ENCODE measurements around the gene PPARD. TPM values are rescaled to one million over a fixed set of nuclear protein-coding genes. Genes with fewer than 3 reads are reported as not detected.

Gene PPARD
- total RNA-seq, 2 donors from 2014 or later = 11.0 to 14.8 TPM

DNA sequence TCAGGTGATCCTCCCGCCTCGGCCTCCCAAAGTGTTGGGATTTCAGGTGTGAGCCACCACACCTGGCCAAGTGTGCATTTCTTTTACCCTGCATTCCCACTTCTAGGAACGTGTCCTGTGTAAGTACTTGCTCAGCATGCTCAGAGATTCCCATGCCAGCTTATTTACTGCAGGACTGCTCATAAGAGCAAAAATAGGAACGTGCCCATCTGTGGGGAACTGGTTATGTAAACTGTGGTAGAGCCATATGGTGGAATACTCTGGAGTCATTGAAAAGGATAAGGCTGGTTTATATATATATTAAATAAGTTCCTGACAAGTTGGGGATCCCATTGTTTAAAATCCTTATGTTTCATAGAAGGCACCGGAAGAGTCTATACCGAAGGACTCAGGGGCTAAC, 71.6 kb downstream of the PPARD start:
- no peak for DNase-seq (ENCODE audit: low spot score)
- Histone ChIP-seq H3K27ac (no peak overlapping the region), H3K4me1 (peaks cover 0 to 13% of the 10 kb centered on the region in 2 donors), H3K9me3 (no peaks in the 10 kb centered on the region), H3K36me3 (peaks cover 28% of the 10 kb centered on the region), H3K4me3 (no peak overlapping the region), H3K27me3 (no peaks in the 10 kb centered on the region)
- TF ChIP-seq, protein P1, sequence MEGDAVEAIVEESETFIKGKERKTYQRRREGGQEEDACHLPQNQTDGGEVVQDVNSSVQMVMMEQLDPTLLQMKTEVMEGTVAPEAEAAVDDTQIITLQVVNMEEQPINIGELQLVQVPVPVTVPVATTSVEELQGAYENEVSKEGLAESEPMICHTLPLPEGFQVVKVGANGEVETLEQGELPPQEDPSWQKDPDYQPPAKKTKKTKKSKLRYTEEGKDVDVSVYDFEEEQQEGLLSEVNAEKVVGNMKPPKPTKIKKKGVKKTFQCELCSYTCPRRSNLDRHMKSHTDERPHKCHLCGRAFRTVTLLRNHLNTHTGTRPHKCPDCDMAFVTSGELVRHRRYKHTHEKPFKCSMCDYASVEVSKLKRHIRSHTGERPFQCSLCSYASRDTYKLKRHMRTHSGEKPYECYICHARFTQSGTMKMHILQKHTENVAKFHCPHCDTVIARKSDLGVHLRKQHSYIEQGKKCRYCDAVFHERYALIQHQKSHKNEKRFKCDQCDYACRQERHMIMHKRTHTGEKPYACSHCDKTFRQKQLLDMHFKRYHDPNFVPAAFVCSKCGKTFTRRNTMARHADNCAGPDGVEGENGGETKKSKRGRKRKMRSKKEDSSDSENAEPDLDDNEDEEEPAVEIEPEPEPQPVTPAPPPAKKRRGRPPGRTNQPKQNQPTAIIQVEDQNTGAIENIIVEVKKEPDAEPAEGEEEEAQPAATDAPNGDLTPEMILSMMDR (IDR thresholded peaks at IDR 0.05) = no peak

- DNase-seq (ENCODE audit: low spot score) = peak; percentile 72
- TF ChIP-seq, protein P1 (IDR thresholded peaks at IDR 0.05) = peak; percentile 28 to 73
- H3K27ac ChIP-seq = no peak overlapping the region
Observed at GRCh38 chr6:35415065-35415891, 72.9 kb downstream of the PPARD start.

GRCh38 chr6:35417979-35418661, 75.8 kb downstream of the PPARD start:
- no peak overlapping the region for H3K4me3 ChIP-seq
- H3K27me3 ChIP-seq = no peaks in the 10 kb centered on the region
- peaks cover 11% of the 10 kb centered on the region for H3K36me3 ChIP-seq
- no peak for DNase-seq (ENCODE audit: low spot score)
- H3K4me1 ChIP-seq = peaks cover 0 to 13% of the 10 kb centered on the region in 2 donors
- no peak overlapping the region for H3K27ac ChIP-seq
- H3K9me3 ChIP-seq = no peaks in the 10 kb centered on the region
- TF ChIP-seq, protein P1 (IDR thresholded peaks at IDR 0.05) = no peak

More at GRCh38 chr6:35415065-35415891, 72.9 kb downstream of the PPARD start:
- Histone ChIP-seq H3K36me3 (peaks cover 28% of the 10 kb centered on the region), H3K4me3 (no peak overlapping the region), H3K9me3 (no peaks in the 10 kb centered on the region), H3K4me1 (peaks cover 0 to 13% of the 10 kb centered on the region in 2 donors), H3K27me3 (no peaks in the 10 kb centered on the region)

DNA sequence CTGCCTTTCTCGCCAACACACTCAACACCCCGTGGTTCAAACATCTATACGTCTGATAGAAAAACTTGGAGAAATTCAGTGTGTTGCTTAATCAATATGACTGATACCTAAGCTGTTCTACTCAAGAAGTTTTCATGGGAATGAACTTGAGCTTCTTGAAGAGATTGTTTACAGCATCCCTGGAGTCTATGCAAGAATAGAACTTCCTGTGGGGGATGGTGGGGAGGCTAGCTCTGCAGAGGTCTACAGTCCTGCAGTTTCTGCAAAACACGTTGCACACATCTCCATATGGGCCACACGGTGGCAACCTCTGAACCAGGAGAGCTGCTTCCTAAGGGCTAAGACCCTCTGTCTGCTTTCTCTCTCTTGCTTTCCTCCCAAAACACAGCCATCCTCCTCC, 77.1 kb downstream of the PPARD start:
- H3K27ac ChIP-seq = no peak overlapping the region
- H3K27me3 ChIP-seq = no peaks in the 10 kb centered on the region
- no peak for DNase-seq (ENCODE audit: low spot score)
- H3K36me3 ChIP-seq = peaks cover 18% of the 10 kb centered on the region
- no peaks in the 10 kb centered on the region for H3K9me3 ChIP-seq
- TF ChIP-seq, protein P1 (IDR thresholded peaks at IDR 0.05) = no peak
- no peak overlapping the region for H3K4me3 ChIP-seq
- H3K4me1 ChIP-seq = peaks cover 0 to 13% of the 10 kb centered on the region in 2 donors

DNA sequence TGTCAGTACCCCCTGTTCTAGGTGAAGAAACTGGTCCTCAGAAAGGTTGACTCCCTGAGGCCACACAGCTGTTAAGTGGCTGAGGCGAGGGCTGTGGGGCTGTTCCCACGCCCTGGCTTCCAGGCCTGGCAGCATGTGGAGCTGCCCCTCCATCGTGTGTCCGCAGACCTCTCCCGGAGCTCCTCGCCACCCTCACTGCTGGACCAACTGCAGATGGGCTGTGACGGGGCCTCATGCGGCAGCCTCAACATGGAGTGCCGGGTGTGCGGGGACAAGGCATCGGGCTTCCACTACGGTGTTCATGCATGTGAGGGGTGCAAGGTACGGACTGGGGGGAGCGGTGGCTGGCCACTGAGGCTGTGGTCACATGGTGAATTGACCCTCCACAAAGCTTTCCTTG, 77.6 kb downstream of the PPARD start:
- TF ChIP-seq, protein P1 (IDR thresholded peaks at IDR 0.05) = no peak
- H3K27ac ChIP-seq = no peak overlapping the region
- H3K9me3 ChIP-seq = no peaks in the 10 kb centered on the region
- H3K4me1 ChIP-seq = peaks cover 0 to 8% of the 10 kb centered on the region in 2 donors
- no peaks in the 10 kb centered on the region for H3K27me3 ChIP-seq
- no peak overlapping the region for H3K4me3 ChIP-seq
- H3K36me3 ChIP-seq = peaks cover 23% of the 10 kb centered on the region
- no peak for DNase-seq (ENCODE audit: low spot score)
